ENCODE data around the gene CIB2.

GRCh38 chr15:78100886-78101285 lies 30.4 kb downstream of the CIB2 start:
- TF ChIP-seq CTCF (IDR thresholded peaks at IDR 0.05), result no peak
- TF ChIP-seq POLR2A (IDR thresholded peaks at IDR 0.05), result no peak

All from Peyer's patch (tissue), 4 donors.